Choroid plexus epithelial cell (primary cell): ENCODE data around the gene VPS29.
"Not testable (repeated sequence)": the region's sequence is repeated elsewhere in the genome, so short reads cannot be mapped to it uniquely, and the experiment has no call there.

Source experiments
- DNase-seq: peaks from one replicate; pipeline ENCODE4 v3.0.0-alpha.2; 2010; ENCODE audit warnings: low read depth
- H3K4me3 ChIP-seq: 2 replicates; pipeline ENCODE4 v1.5.1; 2011; ENCODE audit warnings: low read depth, mild to moderate bottlenecking, control low read depth, low read length, moderate library complexity
- CTCF ChIP-seq: conservative IDR thresholded peaks from 2 replicates; pipeline ENCODE4 v1.5.1; 2011; ENCODE audit warnings: low read depth, mild to moderate bottlenecking, control low read depth, inconsistent platforms, low read length, moderate library complexity

The VPS29 gene

GRCh38 chr12:110498984-110499706, 2.8 kb downstream of the VPS29 start:
- no peak overlapping the region for H3K4me3 ChIP-seq
- no peak for TF ChIP-seq CTCF
- DNase-seq, result peak; percentile 37

GRCh38 chr12:110475426-110475825, 26.5 kb downstream of the VPS29 start:
- H3K4me3 ChIP-seq, result no peak overlapping the region
- no peak for TF ChIP-seq CTCF
- peak; percentile 55 for DNase-seq

- DNase-seq, result peak; percentile 99
- no peak for TF ChIP-seq CTCF
- H3K4me3 ChIP-seq, result peak within 1 kb of the TSS; percentile 84
Measured at GRCh38 chr12:110468214-110469048, 33.5 kb downstream of the VPS29 start, which contains the start of the genes FAM216A and GPN3. Gene FAM216A, plus strand, starts transcription at chr12:110468845. Its CDS starts 31 bp downstream, at chr12:110468876. Gene GPN3, minus strand, starts transcription at chr12:110468257. Its CDS starts 54 bp downstream, at chr12:110468203.

GRCh38 chr12:110467847-110468213, 34.1 kb downstream of the VPS29 start:
- TF ChIP-seq CTCF, result no peak
- H3K4me3 ChIP-seq, result peak overlapping the region; percentile 84
- no peak for DNase-seq

- DNase-seq, result no peak
- no peak for TF ChIP-seq CTCF
- no peak overlapping the region for H3K4me3 ChIP-seq
Measured at GRCh38 chr12:110466791-110467190, 35.1 kb downstream of the VPS29 start.

- not testable (repeated sequence) for H3K4me3 ChIP-seq, DNase-seq
Measured at GRCh38 chr12:110465765-110466164, 36.1 kb downstream of the VPS29 start.

- no peak overlapping the region for H3K4me3 ChIP-seq
- no peak for DNase-seq
- TF ChIP-seq CTCF, result no peak
Measured at GRCh38 chr12:110465024-110465423, 36.9 kb downstream of the VPS29 start.

GRCh38 chr12:110461189-110461588, 40.7 kb downstream of the VPS29 start:
- not testable (repeated sequence) for DNase-seq, H3K4me3 ChIP-seq
